HG03521 (cell line): ENCODE measurements around the gene NBDY.

Experiments used
- ATAC-seq: cut with Tn5 transposase; IDR thresholded peaks from one replicate; pipeline ENCODE4 v1.9.1; 2021; ENCODE audit warnings: mild to moderate bottlenecking, moderate library complexity; ENCODE audit not compliant: unreplicated experiment

The NBDY gene

GRCh38 chrX:56784666-56785065 is 55.6 kb downstream of the NBDY start:
- ATAC-seq: no peak

- no peak for ATAC-seq
Measured at GRCh38 chrX:56785442-56785841, 56.4 kb downstream of the NBDY start.

- no peak for ATAC-seq
Measured at GRCh38 chrX:56786889-56787733, 58.1 kb downstream of the NBDY start.

GRCh38 chrX:56787734-56788152 is 58.7 kb downstream of the NBDY start:
- no peak for ATAC-seq

- no peak for ATAC-seq
Measured at GRCh38 chrX:56788229-56788628, 59.2 kb downstream of the NBDY start.

- no peak for ATAC-seq
Measured at GRCh38 chrX:56788717-56789122, 59.7 kb downstream of the NBDY start.

- ATAC-seq: no peak
Measured at GRCh38 chrX:56789518-56790070, 60.6 kb downstream of the NBDY start.

GRCh38 chrX:56790778-56791177 is 61.7 kb downstream of the NBDY start:
- ATAC-seq: no peak

- ATAC-seq: no peak
Measured at GRCh38 chrX:56791456-56791855, 62.4 kb downstream of the NBDY start.

GRCh38 chrX:56792270-56793111 is 63.4 kb downstream of the NBDY start:
- no peak for ATAC-seq

- ATAC-seq: no peak
Measured at GRCh38 chrX:56793112-56793430, 64.0 kb downstream of the NBDY start.

GRCh38 chrX:56793521-56794320 is 64.7 kb downstream of the NBDY start:
- ATAC-seq: no peak

GRCh38 chrX:56794404-56795230 is 65.6 kb downstream of the NBDY start:
- ATAC-seq: no peak

- ATAC-seq: no peak
Measured at GRCh38 chrX:56795309-56795868, 66.3 kb downstream of the NBDY start.

- ATAC-seq: no peak
Measured at GRCh38 chrX:56796641-56797395, 67.8 kb downstream of the NBDY start.

- no peak for ATAC-seq
Measured at GRCh38 chrX:56797574-56798338, 68.7 kb downstream of the NBDY start.

- ATAC-seq: no peak
Measured at GRCh38 chrX:56798339-56798711, 69.3 kb downstream of the NBDY start.
